KMS-11 (cell line): ENCODE data around the gene KIF3B.

Source experiments
- H2AFZ ChIP-seq: fragments of 200-600 bp; sonication (generic); 2 replicates; pipeline ENCODE4 v1.6.1; 2016; ENCODE audit warnings: antibody characterized with exemption, mixed run types, low read depth
- H3K27ac ChIP-seq: fragments of 200-600 bp; sonication (generic); 2 replicates; pipeline ENCODE4 v1.6.1; 2016; ENCODE audit warnings: mild to moderate bottlenecking, mixed run types
- H3K27me3 ChIP-seq: fragments of 200-600 bp; sonication (generic); 2 replicates; pipeline ENCODE4 v1.6.1; 2017; ENCODE audit warnings: mild to moderate bottlenecking, low read depth, mixed run types, moderate library complexity; ENCODE audit not compliant: insufficient read depth
- H3K36me3 ChIP-seq: fragments of 200-600 bp; sonication (generic); 2 replicates; pipeline ENCODE4 v1.6.1; 2017; ENCODE audit warnings: mild to moderate bottlenecking, mixed run types; ENCODE audit not compliant: insufficient read depth
- H3K4me1 ChIP-seq: fragments of 200-600 bp; sonication (generic); 2 replicates; pipeline ENCODE4 v1.6.1; 2016; ENCODE audit warnings: mild to moderate bottlenecking, low read depth, mixed run types; ENCODE audit not compliant: poor library complexity, severe bottlenecking
- H3K4me2 ChIP-seq: fragments of 200-600 bp; sonication (generic); 2 replicates; pipeline ENCODE4 v1.7.0; 2016; ENCODE audit warnings: mild to moderate bottlenecking, mixed run types
- H3K4me3 ChIP-seq: fragments of 200-600 bp; sonication (generic); IDR thresholded peaks from 2 replicates; pipeline ENCODE4 v1.6.1; 2017; ENCODE audit warnings: low read depth, low read length, mixed read lengths; ENCODE audit not compliant: insufficient read depth
- H3K79me2 ChIP-seq: fragments of 200-600 bp; sonication (generic); 2 replicates; pipeline ENCODE4 v1.6.1; 2016; ENCODE audit warnings: low read depth, mixed run types; ENCODE audit not compliant: insufficient read depth
- H3K9ac ChIP-seq: fragments of 200-600 bp; sonication (generic); 2 replicates; pipeline ENCODE4 v1.6.1; 2016; ENCODE audit warnings: mild to moderate bottlenecking, mixed run types
- H4K20me1 ChIP-seq: fragments of 200-600 bp; sonication (generic); 2 replicates; pipeline ENCODE4 v1.6.1; 2016; ENCODE audit warnings: mild to moderate bottlenecking, mixed run types; ENCODE audit not compliant: insufficient read depth
- CTCF ChIP-seq: fragments of 200-600 bp; sonication (generic); conservative IDR thresholded peaks from 2 replicates; pipeline ENCODE4 v1.6.1; 2017; ENCODE audit warnings: low read depth, mild to moderate bottlenecking, antibody characterized with exemption, low read length, moderate library complexity, mixed read lengths

KIF3B gene

DNA sequence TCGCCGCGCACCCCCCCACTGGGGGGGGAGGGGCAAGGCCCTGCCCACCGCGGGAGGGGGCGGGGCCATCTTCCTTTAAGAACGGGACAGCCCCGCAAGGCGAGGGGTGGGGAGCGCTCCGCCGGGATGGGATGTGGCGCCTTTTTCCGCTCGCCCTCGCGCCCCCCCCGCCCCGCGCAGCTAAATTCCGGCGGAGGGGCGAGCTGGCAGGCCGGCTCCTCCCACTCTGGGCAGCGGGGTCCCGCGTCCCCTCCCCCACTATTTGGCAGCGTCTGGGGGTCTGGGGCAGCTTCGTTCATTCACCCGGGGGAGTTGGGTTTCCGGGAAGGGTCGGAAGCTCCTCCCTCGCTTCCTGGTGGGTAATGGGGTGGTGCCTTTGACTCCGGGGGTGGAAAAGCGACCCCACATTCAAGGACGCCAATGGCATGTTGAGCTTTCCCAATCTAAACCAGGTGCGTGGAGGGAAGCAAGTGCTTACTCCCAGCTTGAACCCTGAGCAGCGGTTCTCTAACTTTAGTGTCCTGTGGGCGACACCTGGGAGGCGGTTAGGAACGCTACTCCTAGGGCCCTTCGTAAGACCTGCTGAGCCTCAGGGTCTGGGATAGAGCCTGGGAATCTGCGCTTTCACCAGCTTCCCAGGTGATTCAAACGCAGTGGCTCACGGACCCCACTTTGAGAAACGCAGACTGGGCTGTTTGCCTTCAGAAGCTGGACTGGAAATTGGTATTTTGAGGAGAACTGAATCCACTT lies 81.6 kb downstream of the KIF3B start:
- peaks cover 22% of the 10 kb centered on the region for H4K20me1 ChIP-seq
- no peaks in the 10 kb centered on the region for H3K27me3 ChIP-seq
- peak overlapping the region; percentile 94 for H3K4me2 ChIP-seq
- H2AFZ ChIP-seq, result peak overlapping the region; percentile 47
- TF ChIP-seq CTCF, result no peak
- H3K27ac ChIP-seq, result peak overlapping the region; percentile 92
- peaks cover 53% of the 10 kb centered on the region for H3K79me2 ChIP-seq
- no peaks in the 10 kb centered on the region for H3K36me3 ChIP-seq
- H3K4me1 ChIP-seq, result peaks cover 55% of the 10 kb centered on the region
- peak overlapping the region; percentile 94 for H3K9ac ChIP-seq
- no peak overlapping the region for H3K4me3 ChIP-seq

DNA sequence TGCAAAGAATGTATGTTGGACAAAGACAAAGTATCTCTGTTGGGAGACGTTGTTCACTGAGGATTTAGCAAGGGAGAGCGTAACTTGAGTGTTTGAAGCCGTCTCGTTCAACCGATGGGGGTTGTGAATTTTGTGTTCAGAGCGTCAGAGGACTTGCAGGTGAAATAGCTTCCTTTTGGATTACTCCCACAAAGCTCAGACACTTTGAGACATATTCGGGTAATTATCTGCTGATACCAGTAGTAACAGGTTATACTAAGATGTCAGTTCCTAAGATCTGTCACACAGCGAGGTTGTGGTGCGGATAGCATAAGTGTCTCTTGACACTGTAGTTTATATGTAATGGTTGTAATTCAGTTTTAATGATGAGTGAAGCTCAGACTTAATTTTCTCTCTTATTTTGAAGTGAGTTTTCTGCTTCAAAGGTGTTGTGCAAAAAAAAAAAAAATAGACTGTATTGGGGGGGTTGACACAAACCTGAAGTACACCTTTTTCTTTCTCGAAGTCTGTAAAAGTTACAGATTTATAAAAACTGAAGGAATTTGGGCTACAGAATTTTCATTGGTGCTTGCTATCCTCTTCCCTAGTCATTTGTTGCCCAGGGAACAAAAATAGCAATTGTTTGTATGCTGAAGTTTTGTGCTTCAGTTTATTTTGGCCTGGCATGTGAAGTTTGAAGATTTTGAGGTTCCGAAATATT lies 82.3 kb downstream of the KIF3B start:
- H3K4me1 ChIP-seq, result peaks cover 59% of the 10 kb centered on the region
- peak overlapping the region; percentile 92 for H3K27ac ChIP-seq

GRCh38 chr20:32360333-32360634 lies 82.8 kb downstream of the KIF3B start:
- no peak overlapping the region for H3K4me3 ChIP-seq
- H3K4me1 ChIP-seq, result peaks cover 59% of the 10 kb centered on the region
- no peak for TF ChIP-seq CTCF
- peaks cover 32% of the 10 kb centered on the region for H4K20me1 ChIP-seq
- no peak overlapping the region for H3K27ac ChIP-seq
- H2AFZ ChIP-seq, result no peak overlapping the region
- H3K4me2 ChIP-seq, result peak overlapping the region; percentile 94
- H3K9ac ChIP-seq, result no peak overlapping the region
- H3K79me2 ChIP-seq, result peaks cover 65% of the 10 kb centered on the region
- H3K36me3 ChIP-seq, result no peaks in the 10 kb centered on the region
- H3K27me3 ChIP-seq, result no peaks in the 10 kb centered on the region

More for the DNA sequence above, 82.3 kb downstream of the KIF3B start:
- Histone ChIP-seq H3K27me3 (no peaks in the 10 kb centered on the region), H3K36me3 (no peaks in the 10 kb centered on the region), H3K79me2 (peaks cover 60% of the 10 kb centered on the region), H3K4me3 (no peak overlapping the region), H2AFZ (no peak overlapping the region), H4K20me1 (peaks cover 27% of the 10 kb centered on the region), H3K9ac (peak overlapping the region; percentile 94), H3K4me2 (peak overlapping the region; percentile 94)
- no peak for TF ChIP-seq CTCF

- no peak overlapping the region; the same call in 1 of the 2 replicates for H3K4me2 ChIP-seq
- H4K20me1 ChIP-seq, result peaks cover 47% of the 10 kb centered on the region
- no peak overlapping the region for H3K27ac ChIP-seq
- TF ChIP-seq CTCF, result no peak
- H3K4me3 ChIP-seq, result no peak overlapping the region
- H3K9ac ChIP-seq, result no peak overlapping the region
- no peaks in the 10 kb centered on the region for H3K36me3 ChIP-seq
- no peak overlapping the region for H2AFZ ChIP-seq
- H3K79me2 ChIP-seq, result peaks cover 92% of the 10 kb centered on the region
- peaks cover 72% of the 10 kb centered on the region for H3K4me1 ChIP-seq
- no peaks in the 10 kb centered on the region for H3K27me3 ChIP-seq
Observed at GRCh38 chr20:32362901-32363364, 85.5 kb downstream of the KIF3B start.
